ENCODE results near the gene BRD9.

BRD9 gene

GRCh38 chr5:851553-851952 is 41.0 kb downstream of the BRD9 start:
- DNase-seq (ENCODE audit: low read depth in 1 of 2, low spot score in 1 of 2): no peak
- TF ChIP-seq CTCF (IDR thresholded peaks at IDR 0.05; ENCODE audit: insufficient read depth, low read length) (no peak), POLR2AphosphoS5 (IDR thresholded peaks at IDR 0.05; ENCODE audit: low read depth) (no peak), REST (IDR thresholded peaks at IDR 0.05; ENCODE audit: insufficient replicate concordance, low read depth) (no peak), SPI1 (IDR thresholded peaks at IDR 0.05; ENCODE audit: borderline replicate concordance, low read depth) (no peak), GABPA (IDR thresholded peaks at IDR 0.05; ENCODE audit: low read depth) (no peak)
- H3K4me3 ChIP-seq (replicated peaks; ENCODE audit: insufficient read depth, low read length): no peak overlapping the region
- H3K27ac ChIP-seq (replicated peaks): no peak overlapping the region
- H3K27me3 ChIP-seq (ENCODE audit: insufficient read depth, poor library complexity, severe bottlenecking): no peaks in the 10 kb centered on the region

- Histone ChIP-seq H3K27me3 (ENCODE audit: insufficient read depth, poor library complexity, severe bottlenecking) (no peaks in the 10 kb centered on the region), H3K27ac (replicated peaks) (no peak overlapping the region), H3K4me3 (replicated peaks; ENCODE audit: insufficient read depth, low read length) (no peak overlapping the region)
- no peak for DNase-seq (ENCODE audit: low read depth in 1 of 2, low spot score in 1 of 2)
- TF ChIP-seq REST (IDR thresholded peaks at IDR 0.05; ENCODE audit: insufficient replicate concordance, low read depth): no peak
- TF ChIP-seq CTCF (IDR thresholded peaks at IDR 0.05; ENCODE audit: insufficient read depth, low read length): no peak
- TF ChIP-seq POLR2AphosphoS5 (IDR thresholded peaks at IDR 0.05; ENCODE audit: low read depth): no peak
- no peak for TF ChIP-seq GABPA (IDR thresholded peaks at IDR 0.05; ENCODE audit: low read depth)
- no peak for TF ChIP-seq SPI1 (IDR thresholded peaks at IDR 0.05; ENCODE audit: borderline replicate concordance, low read depth)
Observed at GRCh38 chr5:851076-851475, 41.5 kb downstream of the BRD9 start.

GRCh38 chr5:850511-851006 is 42.0 kb downstream of the BRD9 start, which contains the start of gene ZDHHC11:
Gene ZDHHC11 (minus strand): TSS chr5:850986. CDS start chr5:850602, 384 bp downstream.
- no peak for DNase-seq (ENCODE audit: low read depth in 1 of 2, low spot score in 1 of 2)
- TF ChIP-seq REST (IDR thresholded peaks at IDR 0.05; ENCODE audit: insufficient replicate concordance, low read depth) (no peak), GABPA (IDR thresholded peaks at IDR 0.05; ENCODE audit: low read depth) (no peak), POLR2AphosphoS5 (IDR thresholded peaks at IDR 0.05; ENCODE audit: low read depth) (no peak), CTCF (IDR thresholded peaks at IDR 0.05; ENCODE audit: insufficient read depth, low read length) (no peak), SPI1 (IDR thresholded peaks at IDR 0.05; ENCODE audit: borderline replicate concordance, low read depth) (no peak)
- no peaks in the 10 kb centered on the region for H3K27me3 ChIP-seq (ENCODE audit: insufficient read depth, poor library complexity, severe bottlenecking)
- no peak within 1 kb of the TSS for H3K4me3 ChIP-seq (replicated peaks; ENCODE audit: insufficient read depth, low read length)
- H3K27ac ChIP-seq (replicated peaks): no peak within 1 kb of the TSS

All from HL-60 (cell line).